HG02623 (cell line): Measurements from ENCODE around the gene STMN3.

Experiments used
- ATAC-seq: cut with Tn5 transposase; IDR thresholded peaks from one replicate; pipeline ENCODE4 v1.9.1; 2021; ENCODE audit warnings: moderate library complexity; ENCODE audit not compliant: unreplicated experiment

STMN3 gene

GRCh38 chr20:63591147-63591533, 62.1 kb downstream of the STMN3 start:
- no peak for ATAC-seq

DNA sequence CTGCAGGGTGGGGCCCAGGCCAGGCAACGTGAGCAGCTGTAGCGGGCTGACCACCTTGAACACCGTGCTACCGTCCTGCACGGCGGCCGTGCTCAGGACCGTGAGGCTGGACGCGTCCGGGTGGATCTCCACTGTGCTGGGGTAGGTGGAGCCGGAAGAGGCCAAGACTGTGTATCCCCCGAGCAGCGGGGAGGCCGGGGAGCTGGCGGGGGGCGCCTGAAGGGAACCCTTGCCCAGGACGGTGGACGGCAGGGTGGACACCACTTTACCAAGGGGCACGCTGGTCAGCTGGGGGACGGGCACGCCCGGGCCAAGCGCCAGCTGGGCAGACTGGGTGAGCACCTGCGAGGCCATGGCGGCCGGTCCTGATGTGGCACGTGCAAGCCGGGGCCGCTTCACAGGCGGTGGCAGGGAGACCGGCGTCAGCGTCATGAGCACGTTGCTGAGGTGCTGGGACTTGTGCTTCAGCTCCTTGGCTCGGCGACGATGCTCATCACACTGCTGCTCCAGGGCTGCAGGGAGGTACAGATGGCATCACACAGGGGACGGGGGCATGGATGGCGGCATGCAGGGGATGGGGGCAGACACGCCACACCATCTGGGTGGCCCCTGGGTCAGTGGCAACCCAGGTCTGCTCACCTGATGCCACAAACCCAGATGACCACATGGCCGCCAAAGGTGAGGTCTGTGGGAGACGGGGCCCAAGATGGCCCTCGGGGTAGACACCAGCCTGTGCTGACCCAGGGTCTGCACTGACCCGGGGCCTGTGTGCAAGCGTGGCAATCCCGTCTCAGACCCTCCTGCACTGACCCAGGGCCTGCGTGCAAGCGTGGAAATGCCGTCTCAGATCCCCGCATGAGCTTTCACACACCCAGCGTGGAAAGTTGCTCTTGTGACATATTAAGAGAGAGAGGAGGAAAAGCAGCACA, 62.7 kb downstream of the STMN3 start:
- ATAC-seq: no peak
